NCI-H2029 (cell line): ENCODE measurements around the gene MEGF11.
"Not testable (repeated sequence)": the region's sequence is repeated elsewhere in the genome, so short reads cannot be mapped to it uniquely, and the experiment has no call there.

ENCODE experiments used
- DNase-seq: peaks from one replicate; lab custom pipeline; 2025; lab: John Stamatoyannopoulos, UW

The MEGF11 gene

GRCh38 chr15:66275352-66275751, 21.8 kb upstream of the MEGF11 start:
- no peak for DNase-seq

DNA sequence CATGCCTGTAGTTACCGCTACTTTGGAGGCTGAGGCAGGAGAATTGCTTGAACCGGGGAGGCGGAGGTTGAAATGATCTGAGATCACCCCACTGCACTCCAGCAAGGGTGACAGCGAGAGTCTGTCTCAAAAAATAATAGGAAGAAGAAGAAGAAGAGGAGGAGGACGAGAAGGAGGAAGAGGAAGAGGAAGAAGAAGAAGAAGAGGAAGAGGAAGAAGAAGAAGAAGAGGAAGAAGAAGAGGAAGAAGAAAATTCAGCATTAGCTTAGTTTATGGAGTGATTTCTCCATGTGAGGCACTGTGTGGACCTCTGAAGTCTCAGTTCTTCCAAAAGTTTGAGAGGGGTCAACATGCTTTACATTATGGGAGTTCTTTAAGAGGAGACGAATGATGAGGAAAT, 17.4 kb upstream of the MEGF11 start:
- no peak for DNase-seq

DNA sequence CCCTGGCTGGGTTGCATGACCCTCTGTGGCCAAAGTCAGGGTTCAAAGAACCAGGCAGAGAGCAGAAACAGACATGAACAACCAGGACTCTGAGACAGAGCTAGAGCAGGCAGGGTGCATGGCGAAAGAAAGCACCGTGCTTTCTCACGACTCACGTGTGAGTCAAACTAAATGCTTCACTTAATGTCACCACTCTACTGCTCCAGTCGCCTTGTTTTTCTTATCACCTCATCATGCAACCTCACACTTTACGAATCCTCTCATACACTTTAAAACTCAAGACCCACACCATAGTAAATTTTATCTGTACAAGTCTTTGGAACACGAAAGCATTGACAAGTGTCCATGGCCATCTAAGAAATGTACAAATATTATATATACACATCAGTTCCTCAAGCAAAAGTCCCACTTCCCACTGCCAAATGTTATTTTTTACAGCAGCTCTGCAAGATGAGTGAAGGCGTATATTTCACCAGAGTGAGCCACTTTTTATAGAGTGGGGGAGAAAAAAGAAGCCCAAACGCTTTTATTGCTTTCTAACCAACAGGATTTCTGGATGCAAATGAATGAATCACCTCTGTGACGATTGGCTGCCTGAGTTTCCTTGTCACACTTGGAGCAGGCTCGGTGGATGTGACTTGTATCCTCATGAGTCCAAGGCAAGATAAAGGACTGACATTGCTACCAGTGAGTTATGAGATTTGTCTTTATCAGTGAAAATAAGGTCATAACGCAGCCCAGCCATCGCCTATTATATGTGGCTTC, 16.0 kb upstream of the MEGF11 start:
- no peak for DNase-seq

DNA sequence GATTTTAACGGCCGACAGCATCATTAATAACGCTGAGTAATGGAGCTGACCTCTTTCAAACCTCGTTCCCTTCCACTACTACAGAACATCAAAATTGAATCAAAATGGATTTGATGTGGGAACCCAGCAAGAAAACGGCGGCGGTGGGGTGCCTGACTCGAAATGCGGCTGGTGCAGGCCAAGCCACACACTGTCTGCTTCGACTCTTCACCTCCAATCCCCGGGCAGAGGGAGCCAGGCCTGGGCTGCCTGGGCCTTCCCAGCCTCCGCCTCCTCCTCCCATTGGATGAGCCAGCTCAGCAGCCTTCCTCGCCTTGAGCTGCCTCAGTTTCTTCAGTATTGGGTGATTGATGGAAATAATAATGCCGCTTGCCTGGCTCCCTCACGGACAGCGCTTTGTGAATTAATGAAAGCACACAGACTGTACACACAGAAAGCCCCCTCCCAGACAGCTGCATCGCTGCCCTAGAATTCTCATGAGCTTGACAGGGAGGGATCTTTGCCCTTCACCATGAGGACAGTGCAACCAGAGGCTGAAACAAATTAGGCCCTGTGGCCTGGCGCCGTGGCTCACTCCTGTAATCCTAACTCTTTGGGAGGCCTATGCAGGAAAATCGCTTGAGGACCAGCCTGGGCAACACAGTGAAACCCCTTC, 11.4 kb upstream of the MEGF11 start:
- no peak for DNase-seq

GRCh38 chr15:66262837-66263236, 9.3 kb upstream of the MEGF11 start:
- DNase-seq, result not testable (repeated sequence)

DNA sequence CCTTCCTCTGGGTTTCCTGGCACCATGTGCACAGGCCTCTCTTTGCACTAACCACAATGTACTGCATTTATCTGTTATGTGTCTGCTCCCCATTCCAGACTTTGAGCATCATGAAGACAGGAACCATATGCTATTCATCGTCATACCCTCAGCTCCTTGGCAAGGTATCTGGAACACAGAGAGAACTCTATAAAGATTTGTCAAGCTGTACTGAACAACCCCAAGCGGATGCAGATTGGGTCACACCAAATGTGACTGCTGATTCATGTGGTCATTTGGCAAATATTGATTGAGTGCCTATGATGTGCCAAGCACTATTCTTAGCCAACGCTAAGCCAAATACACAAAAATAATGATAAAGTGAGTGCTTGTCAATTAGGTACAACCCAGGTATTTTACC, 7.5 kb upstream of the MEGF11 start:
- no peak for DNase-seq

DNA sequence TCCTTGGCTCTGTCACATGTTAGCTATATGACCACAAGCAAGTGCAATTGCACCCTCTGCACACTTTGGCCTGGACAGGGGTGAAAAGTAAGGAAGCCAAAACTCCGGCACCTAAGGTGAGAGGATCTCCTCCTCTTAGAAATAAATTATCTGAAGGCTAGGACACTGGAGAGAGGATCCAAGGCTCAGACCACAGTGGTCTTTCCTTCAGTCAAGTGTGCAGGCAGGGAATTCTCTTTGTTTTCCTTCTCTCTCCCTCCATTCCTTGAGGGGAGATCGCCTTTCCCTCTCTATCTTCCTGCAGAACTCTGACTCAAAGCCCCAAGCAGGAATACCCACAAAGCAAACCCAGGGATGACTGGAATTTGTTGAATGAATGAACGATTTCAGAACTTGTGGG, 3.1 kb upstream of the MEGF11 start:
- DNase-seq, result no peak

DNA sequence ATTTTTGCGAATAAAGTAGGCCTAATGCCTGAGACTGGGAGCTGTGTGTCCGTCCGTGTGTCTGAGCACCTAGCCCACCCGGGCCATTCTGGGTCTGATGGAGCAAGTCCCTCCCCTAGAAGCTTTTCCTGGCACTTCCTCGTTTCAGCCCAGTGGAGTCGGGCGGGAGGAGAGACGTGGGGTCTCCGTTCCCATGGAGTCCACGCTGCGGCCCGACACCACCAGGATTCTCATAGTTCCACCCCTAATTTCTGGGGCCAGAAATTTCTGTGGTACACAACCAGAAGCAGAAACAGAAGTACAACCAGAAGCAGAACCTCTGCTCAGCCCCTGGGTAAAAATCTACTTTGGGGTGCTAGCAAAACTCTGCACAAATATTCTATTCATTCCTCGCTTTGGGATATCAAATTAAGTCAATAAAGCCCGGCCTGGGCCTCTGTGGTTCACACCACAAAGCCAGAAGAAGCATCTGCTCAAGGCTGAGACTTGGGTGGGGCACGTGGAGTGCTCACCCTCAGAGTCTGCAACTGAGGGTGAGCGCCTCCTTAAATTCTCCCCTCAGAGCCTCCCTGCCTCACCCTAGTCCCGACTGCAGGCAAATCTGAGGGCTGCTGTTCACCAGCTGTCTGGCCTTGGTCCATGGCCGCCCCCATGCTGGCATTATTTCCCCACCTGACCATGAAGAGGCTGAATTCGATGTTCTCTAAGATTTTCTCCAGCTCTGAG, 1.6 kb upstream of the MEGF11 start:
- DNase-seq, result no peak

DNA sequence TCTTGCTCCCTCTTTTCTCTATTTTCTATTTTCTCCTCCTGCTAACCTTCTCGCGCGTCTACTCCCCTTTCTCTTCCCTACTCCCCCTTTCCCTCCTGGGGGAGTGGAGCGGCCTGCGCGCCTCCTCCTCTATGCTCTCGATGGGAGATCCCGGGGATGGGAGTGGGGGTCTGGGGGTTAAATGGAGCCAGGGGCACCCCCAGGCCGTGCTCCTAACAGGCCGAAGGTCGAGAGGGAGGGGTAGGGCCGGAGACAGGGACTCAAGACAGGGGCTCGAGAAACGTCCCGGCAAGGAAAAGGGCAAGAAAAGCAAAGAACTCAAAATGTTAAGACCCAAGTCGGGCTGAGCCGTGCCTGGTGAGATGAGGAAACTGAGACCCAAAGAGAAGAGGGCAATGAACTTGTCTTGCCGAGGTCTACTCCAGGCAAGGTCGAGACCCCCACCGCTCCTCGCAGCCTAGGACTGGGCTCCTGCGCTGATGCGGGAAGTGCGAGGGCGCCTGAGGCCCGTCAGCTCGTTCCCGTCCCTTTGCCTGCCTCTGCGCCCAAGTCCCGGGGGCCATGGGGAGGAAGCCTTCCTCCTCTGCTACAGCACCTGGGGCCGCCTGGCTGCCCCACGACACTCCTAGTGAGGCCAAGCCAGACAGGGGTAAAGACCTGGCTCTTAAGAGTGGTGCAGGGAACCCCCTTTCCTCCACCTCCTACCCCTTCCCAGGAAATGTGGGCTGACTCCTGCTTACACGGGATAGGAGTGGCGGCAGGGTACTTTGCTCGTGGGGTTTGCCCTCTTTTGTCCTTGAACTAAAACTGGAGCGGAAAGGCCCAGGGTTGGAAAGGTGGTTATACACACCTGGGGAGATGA, 770 bp upstream of the MEGF11 start:
- DNase-seq, result no peak

- no peak for DNase-seq
Observed at GRCh38 chr15:66252685-66253417, 699 bp downstream of the MEGF11 start.

GRCh38 chr15:66251790-66252684, 1.5 kb downstream of the MEGF11 start:
- no peak for DNase-seq

- DNase-seq, result no peak
Observed at GRCh38 chr15:66251065-66251789, 2.3 kb downstream of the MEGF11 start.

GRCh38 chr15:66249605-66250174, 3.9 kb downstream of the MEGF11 start:
- peak; percentile 34 for DNase-seq

DNA sequence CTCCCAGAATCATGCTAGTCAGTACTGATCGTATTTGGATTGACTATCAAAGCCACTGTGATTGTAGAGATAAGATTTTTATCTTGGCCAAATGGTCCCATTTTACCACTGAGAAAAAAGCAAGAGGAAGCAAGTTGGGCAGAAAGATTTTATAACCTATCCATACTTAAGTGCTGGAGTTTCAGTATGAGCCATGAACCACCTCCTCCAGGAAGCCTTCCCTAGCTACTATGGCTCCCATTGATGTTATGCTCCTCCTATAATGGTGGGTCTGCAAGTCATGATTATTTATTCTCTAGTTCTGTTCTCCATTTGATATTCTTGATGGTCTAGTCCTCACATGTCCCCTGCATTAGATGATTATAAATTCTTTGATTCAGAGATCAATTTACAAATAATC, 6.6 kb downstream of the MEGF11 start:
- DNase-seq, result no peak

DNA sequence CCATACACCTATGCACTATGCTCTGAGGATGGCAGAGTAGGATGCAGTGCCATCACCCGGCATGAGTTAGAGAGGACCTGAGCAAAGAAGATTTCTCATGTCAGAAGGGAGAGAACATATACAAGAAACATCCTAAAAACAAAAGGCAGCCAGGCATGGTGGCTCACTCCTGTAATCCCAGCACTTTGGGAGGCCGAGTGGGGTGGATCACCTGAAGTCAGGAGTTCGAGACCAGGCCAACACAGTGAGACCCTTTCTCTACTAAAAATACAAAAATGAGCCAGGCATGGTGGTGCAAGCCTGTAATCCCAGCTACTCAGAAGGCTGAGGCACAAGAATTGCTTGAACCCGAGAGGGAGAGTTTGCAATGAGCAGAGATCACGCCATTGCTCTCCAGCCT, 7.7 kb downstream of the MEGF11 start:
- not testable (repeated sequence) for DNase-seq

DNA sequence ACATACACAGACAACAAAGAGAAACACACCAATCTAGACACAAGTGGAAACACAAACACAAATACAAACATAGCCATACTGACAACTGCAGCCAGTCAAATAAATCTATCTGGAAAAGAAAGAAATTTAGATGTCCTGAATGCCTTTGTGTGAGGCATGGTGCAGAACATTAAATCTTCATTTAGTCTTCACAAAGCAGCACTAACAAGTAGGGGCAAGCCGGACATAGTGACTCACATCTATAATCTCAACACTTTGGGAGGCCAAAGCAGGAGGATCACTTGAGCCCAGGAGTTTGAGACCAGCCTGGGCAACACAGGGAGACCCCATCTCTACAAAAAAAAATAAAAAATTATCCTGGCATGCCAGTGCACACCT, 11.7 kb downstream of the MEGF11 start:
- DNase-seq, result no peak

- no peak for DNase-seq
Observed at GRCh38 chr15:66241087-66241907, 12.3 kb downstream of the MEGF11 start.

GRCh38 chr15:66240240-66240794, 13.2 kb downstream of the MEGF11 start:
- DNase-seq, result no peak
